Measurements from ENCODE around the gene CRB2. TPM values are rescaled to one million over a fixed set of nuclear protein-coding genes. Genes with fewer than 3 reads are reported as not detected.

CRB2 gene
- total RNA-seq, 1 experiment from 2014 or later = 3.6 TPM

DNA sequence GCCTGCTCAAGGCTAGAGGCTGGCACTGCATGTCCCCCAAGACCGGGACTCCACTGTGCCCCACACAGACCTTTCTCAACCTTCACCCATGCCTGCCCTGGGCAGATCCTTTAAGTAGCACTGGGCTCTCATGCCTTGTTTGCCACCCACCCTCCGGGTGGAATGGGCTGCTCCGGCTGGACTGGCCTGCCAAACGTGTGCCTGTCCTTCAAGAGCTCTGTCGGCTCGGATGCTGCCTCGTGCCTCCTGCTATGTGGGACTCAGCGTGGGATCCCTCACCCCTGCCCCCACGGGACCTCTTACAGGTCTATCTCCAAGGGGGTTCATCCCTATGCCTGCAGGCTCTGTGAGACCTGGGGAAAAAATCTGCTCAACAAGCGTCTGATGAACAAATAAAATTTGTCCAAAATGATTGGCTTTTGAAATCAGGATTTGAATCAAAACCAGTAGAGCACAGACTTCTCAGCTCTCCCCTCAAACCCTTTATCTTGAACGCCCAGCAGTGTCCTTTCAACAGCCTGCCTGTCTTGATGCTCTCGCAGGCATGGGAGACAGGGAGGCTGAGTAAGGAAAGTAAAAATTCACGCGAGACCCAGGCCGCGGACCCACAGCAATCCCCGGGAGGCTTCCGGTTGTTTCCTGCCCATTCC lies 56.3 kb downstream of the CRB2 start:
- Histone ChIP-seq H4K91ac (ENCODE audit: insufficient read length, low read depth, low read length) (no peak overlapping the region), H3K79me1 (ENCODE audit: insufficient read depth, low read depth, low read length, poor library complexity, severe bottlenecking) (no peaks in the 10 kb centered on the region), H3K56ac (ENCODE audit: insufficient read length, low read depth, low read length) (no peak overlapping the region), H3K79me2 (ENCODE audit: insufficient read depth, low read length) (no peaks in the 10 kb centered on the region), H3K4me1 (ENCODE audit: insufficient read depth, low read length) (peaks cover 4% of the 10 kb centered on the region; the same call in 1 of the 2 replicates), H4K20me1 (ENCODE audit: control insufficient read depth, insufficient read depth, insufficient read length) (no peaks in the 10 kb centered on the region), H2BK20ac (ENCODE audit: low read depth, low read length, poor library complexity, severe bottlenecking) (no peak overlapping the region), H4K5ac (ENCODE audit: insufficient read length, low read depth, low read length) (no peak overlapping the region), H3K9ac (ENCODE audit: extremely low read depth, insufficient read length, low read length) (no peak overlapping the region), H4K8ac (replicated peaks; ENCODE audit: insufficient read length, low read depth, low read length) (no peak overlapping the region), H3K23me2 (ENCODE audit: insufficient read length, low read depth, low read length, poor library complexity, severe bottlenecking) (no peaks in the 10 kb centered on the region), H3K27me3 (ENCODE audit: insufficient read depth, low read length) (no peaks in the 10 kb centered on the region), H3T11ph (ENCODE audit: low read length) (no peak overlapping the region), H3K4me2 (ENCODE audit: insufficient read depth, insufficient read length, low read length) (no peak overlapping the region), H2AK5ac (ENCODE audit: insufficient read length, low read length) (no peak overlapping the region), H3K4ac (ENCODE audit: low read depth, low read length) (no peak overlapping the region), H2BK120ac (ENCODE audit: low read depth, low read length, poor library complexity, severe bottlenecking) (no peak overlapping the region), H3K27ac (ENCODE audit: insufficient read length, low read depth, low read length) (no peak overlapping the region), H2BK15ac (ENCODE audit: low read depth, low read length) (no peak overlapping the region), H2BK12ac (ENCODE audit: insufficient read length, low read depth, low read length) (no peak overlapping the region), H3K23ac (ENCODE audit: insufficient read length, low read depth, low read length) (no peak overlapping the region), H2AFZ (ENCODE audit: low read length) (no peak overlapping the region), H2BK5ac (ENCODE audit: insufficient read length, low read length) (no peak overlapping the region), H3K14ac (ENCODE audit: insufficient read depth, low read length) (no peak overlapping the region), H3K9me3 (ENCODE audit: control insufficient read depth, low read depth, low read length) (no peaks in the 10 kb centered on the region), H3K18ac (ENCODE audit: insufficient read length, low read depth, low read length) (no peak overlapping the region)
- no peak for DNase-seq
- Mint-ChIP-seq H3K9me3 (no peaks in the 10 kb centered on the region; a peak in 1 of 5 replicates), H3K27me3 (ENCODE audit: low read depth) (no peaks in the 10 kb centered on the region; the same call in 1 of the 2 replicates), H3K4me1 (peaks cover 19 to 33% of the 10 kb centered on the region in 2 experiments), H3K27ac (peak overlapping the region in 1 of 3 experiments; percentile 80; a peak in 1 of 7 replicates), H3K36me3 (ENCODE audit: insufficient read depth in 1 of 3, low read depth in 3 of 3) (no peaks in the 10 kb centered on the region; a peak in 3 of 7 replicates), H3K4me3 (no peak overlapping the region)
- TF ChIP-seq, protein P1, sequence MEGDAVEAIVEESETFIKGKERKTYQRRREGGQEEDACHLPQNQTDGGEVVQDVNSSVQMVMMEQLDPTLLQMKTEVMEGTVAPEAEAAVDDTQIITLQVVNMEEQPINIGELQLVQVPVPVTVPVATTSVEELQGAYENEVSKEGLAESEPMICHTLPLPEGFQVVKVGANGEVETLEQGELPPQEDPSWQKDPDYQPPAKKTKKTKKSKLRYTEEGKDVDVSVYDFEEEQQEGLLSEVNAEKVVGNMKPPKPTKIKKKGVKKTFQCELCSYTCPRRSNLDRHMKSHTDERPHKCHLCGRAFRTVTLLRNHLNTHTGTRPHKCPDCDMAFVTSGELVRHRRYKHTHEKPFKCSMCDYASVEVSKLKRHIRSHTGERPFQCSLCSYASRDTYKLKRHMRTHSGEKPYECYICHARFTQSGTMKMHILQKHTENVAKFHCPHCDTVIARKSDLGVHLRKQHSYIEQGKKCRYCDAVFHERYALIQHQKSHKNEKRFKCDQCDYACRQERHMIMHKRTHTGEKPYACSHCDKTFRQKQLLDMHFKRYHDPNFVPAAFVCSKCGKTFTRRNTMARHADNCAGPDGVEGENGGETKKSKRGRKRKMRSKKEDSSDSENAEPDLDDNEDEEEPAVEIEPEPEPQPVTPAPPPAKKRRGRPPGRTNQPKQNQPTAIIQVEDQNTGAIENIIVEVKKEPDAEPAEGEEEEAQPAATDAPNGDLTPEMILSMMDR (conservative IDR thresholded peaks at IDR 0.05) = no peak
- no CpG with 5 or more reads among the region's 18 CpGs for WGBS (ENCODE audit: extremely low coverage, insufficient read length, low lambda C conversion rate)

Measured in H9 (cell line).